Progenitor cell of endocrine pancreas (in vitro differentiated cells): ENCODE data around the gene CCDC178. TPM values are rescaled to one million over a fixed set of nuclear protein-coding genes. Genes with fewer than 3 reads are reported as not detected.

Experiments used
- DNase-seq: peaks from one replicate; pipeline ENCODE4 v3.0.0; 2021; ENCODE audit warnings: low spot score; ENCODE audit not compliant: unreplicated experiment
- H3K27ac Mint-ChIP-seq: 2 replicates; pipeline ENCODE4 v1.8.0; 2021; ENCODE audit warnings: mild to moderate bottlenecking, moderate library complexity, mixed read lengths
- H3K27me3 Mint-ChIP-seq: 2 replicates; pipeline ENCODE4 v1.8.0; 2021; ENCODE audit warnings: mixed read lengths
- H3K36me3 Mint-ChIP-seq: 2 replicates; pipeline ENCODE4 v1.8.0; 2022; ENCODE audit warnings: mixed read lengths; ENCODE audit not compliant: insufficient read depth
- H3K4me1 Mint-ChIP-seq: 2 replicates; pipeline ENCODE4 v1.8.0; 2021; ENCODE audit warnings: low read depth, mixed read lengths
- H3K4me3 Mint-ChIP-seq: 2 replicates; pipeline ENCODE4 v1.8.0; 2021; ENCODE audit warnings: low read depth, mild to moderate bottlenecking, moderate library complexity, mixed read lengths
- H3K9me3 Mint-ChIP-seq: 2 replicates; pipeline ENCODE4 v1.8.0; 2021; ENCODE audit warnings: low read depth, mixed read lengths
- total RNA-seq: library from RNA; stranded (reverse); gene quantifications from 2 replicates; pipeline ENCODE4 v1.2.1, GENCODE V29; 2021
- TF ChIP-seq, protein P1 (sequence below): fragments of 200-600 bp; sonication (generic); IDR thresholded peaks from one replicate; pipeline ENCODE4 v1.5.0; 2021; ENCODE audit warnings: antibody characterized with exemption, mild to moderate bottlenecking; ENCODE audit not compliant: unreplicated experiment

Gene CCDC178
- total RNA-seq, 1 donor from 2014 or later = not detected

DNA sequence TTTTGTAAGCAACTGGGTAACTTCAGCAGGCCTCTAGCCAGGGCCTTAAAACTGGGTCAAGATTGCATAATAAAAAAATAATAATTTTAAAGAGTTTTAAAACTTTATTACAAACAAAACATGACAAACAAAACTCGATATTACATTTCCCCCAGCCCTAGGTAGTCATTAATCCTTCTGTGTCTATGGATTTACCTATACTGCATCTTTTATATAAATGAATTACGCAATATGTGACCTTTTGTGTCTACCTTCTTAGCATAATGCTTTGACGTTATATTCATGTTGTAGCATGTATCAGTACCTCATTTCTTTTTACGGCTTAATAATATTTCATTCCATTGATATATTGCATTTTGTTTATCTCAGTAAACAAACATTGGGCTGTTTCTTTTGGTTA lies 113.5 kb downstream of the CCDC178 start:
- H3K36me3 Mint-ChIP-seq = no peaks in the 10 kb centered on the region
- H3K4me3 Mint-ChIP-seq = no peak overlapping the region
- H3K27ac Mint-ChIP-seq = no peak overlapping the region

DNA sequence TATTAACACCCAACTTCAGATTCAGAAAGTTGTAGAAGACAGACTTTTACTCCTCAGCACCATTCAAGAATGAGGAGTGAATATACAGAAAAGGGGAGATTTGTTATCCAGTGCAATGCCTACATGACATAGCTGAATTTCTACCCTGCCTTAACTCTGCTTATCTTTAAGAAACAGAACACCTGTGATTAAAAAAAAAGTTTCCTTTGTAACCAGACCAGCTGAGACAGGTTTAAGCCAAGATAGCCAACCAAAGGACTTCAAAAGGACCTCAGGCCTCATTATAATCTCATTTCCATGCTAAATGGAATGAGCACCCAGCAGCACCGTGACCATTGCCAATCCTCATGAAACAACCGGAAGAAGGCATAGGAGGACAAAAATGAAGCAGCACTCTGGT lies 122.9 kb downstream of the CCDC178 start:
- no peaks in the 10 kb centered on the region for H3K36me3 Mint-ChIP-seq
- no peak for DNase-seq
- H3K9me3 Mint-ChIP-seq = peaks cover 6% of the 10 kb centered on the region
- no peaks in the 10 kb centered on the region for H3K4me1 Mint-ChIP-seq
- H3K4me3 Mint-ChIP-seq = no peak overlapping the region
- H3K27me3 Mint-ChIP-seq = no peaks in the 10 kb centered on the region
- TF ChIP-seq, protein P1, sequence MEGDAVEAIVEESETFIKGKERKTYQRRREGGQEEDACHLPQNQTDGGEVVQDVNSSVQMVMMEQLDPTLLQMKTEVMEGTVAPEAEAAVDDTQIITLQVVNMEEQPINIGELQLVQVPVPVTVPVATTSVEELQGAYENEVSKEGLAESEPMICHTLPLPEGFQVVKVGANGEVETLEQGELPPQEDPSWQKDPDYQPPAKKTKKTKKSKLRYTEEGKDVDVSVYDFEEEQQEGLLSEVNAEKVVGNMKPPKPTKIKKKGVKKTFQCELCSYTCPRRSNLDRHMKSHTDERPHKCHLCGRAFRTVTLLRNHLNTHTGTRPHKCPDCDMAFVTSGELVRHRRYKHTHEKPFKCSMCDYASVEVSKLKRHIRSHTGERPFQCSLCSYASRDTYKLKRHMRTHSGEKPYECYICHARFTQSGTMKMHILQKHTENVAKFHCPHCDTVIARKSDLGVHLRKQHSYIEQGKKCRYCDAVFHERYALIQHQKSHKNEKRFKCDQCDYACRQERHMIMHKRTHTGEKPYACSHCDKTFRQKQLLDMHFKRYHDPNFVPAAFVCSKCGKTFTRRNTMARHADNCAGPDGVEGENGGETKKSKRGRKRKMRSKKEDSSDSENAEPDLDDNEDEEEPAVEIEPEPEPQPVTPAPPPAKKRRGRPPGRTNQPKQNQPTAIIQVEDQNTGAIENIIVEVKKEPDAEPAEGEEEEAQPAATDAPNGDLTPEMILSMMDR = no peak
- H3K27ac Mint-ChIP-seq = no peak overlapping the region

More for the DNA sequence above, 113.5 kb downstream of the CCDC178 start:
- no peak for DNase-seq
- Mint-ChIP-seq H3K9me3 (no peaks in the 10 kb centered on the region), H3K27me3 (no peaks in the 10 kb centered on the region), H3K4me1 (no peaks in the 10 kb centered on the region)
- TF ChIP-seq, protein P1 = no peak

DNA sequence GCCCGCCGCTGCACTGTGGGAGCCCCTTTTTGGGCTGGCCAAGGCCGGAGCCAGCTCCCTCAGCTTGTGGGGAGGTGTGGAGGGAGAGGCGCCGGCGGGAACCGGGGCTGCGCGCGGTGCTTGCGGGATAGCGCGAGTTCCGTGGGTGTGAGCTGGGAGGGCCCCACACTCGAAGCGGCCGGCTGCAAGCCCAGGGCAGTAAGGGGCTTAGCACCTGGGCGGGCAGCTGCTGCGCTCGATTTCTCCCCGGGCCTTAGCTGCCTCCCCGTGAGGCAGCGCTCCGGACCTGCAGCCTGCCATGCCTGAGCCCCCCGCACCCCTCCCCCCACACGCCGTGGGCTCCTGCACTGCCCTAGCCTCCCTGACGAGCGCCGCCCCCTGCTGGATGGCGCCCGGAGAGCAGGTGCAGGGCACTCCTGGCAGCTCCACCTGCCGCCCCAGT lies 124.4 kb downstream of the CCDC178 start:
- Mint-ChIP-seq H3K27me3 (no peaks in the 10 kb centered on the region), H3K9me3 (peaks cover 6% of the 10 kb centered on the region), H3K4me1 (no peaks in the 10 kb centered on the region), H3K27ac (no peak overlapping the region), H3K36me3 (no peaks in the 10 kb centered on the region), H3K4me3 (peak overlapping the region; percentile 52)
- DNase-seq = peak; percentile 24
- TF ChIP-seq, protein P1 = peak; percentile 51

DNA sequence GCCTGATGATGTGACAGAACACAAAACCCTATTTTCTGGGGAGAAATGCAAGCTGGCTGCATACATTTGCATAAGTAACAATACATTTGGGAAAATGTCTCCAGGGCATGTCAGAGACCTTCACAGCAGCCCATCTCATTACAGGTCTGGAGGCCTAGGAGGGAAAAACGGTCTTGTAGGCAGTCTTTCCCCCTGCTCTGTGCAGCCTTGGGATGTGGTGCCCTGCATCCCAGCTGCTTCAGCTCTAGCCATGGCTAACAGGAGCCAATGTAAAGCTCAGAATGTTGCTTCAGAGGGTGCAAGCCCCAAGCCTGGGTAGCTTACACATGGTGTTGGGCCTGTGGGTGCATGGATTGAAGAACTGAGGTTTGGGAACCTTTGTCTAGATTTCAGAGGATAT lies 133.0 kb downstream of the CCDC178 start:
- H3K27me3 Mint-ChIP-seq = no peaks in the 10 kb centered on the region
- no peak overlapping the region for H3K4me3 Mint-ChIP-seq
- TF ChIP-seq, protein P1 = no peak
- no peak for DNase-seq
- H3K4me1 Mint-ChIP-seq = no peaks in the 10 kb centered on the region
- peaks cover 5% of the 10 kb centered on the region for H3K9me3 Mint-ChIP-seq
- no peaks in the 10 kb centered on the region for H3K36me3 Mint-ChIP-seq
- H3K27ac Mint-ChIP-seq = no peak overlapping the region

- H3K4me1 Mint-ChIP-seq = no peaks in the 10 kb centered on the region
- DNase-seq = no peak
- H3K36me3 Mint-ChIP-seq = no peaks in the 10 kb centered on the region
- H3K9me3 Mint-ChIP-seq = peaks cover 5% of the 10 kb centered on the region
- TF ChIP-seq, protein P1 = no peak
- H3K27ac Mint-ChIP-seq = no peak overlapping the region
- no peak overlapping the region for H3K4me3 Mint-ChIP-seq
- no peaks in the 10 kb centered on the region for H3K27me3 Mint-ChIP-seq
Observed at GRCh38 chr18:33304277-33304676, 136.2 kb downstream of the CCDC178 start.
